Kidney capillary endothelial cell (primary cell): Measurements from ENCODE around the gene WDR11.

Experiments used
- DNase-seq: peaks from one replicate; pipeline ENCODE4 v3.0.0-alpha.2; 2018; ENCODE audit warnings: low spot score

WDR11 gene

GRCh38 chr10:120850911-120851865 is at the start of gene WDR11:
TSS of gene WDR11 (plus strand) at chr10:120851362. CDS start at chr10:120851421, 59 bp downstream.
- DNase-seq: peak; percentile 88

- no peak for DNase-seq
These were observed 48.2 kb upstream of the WDR11 start for GRCh38 chr10:120802935-120803334.

- no peak for DNase-seq
These were observed 47.2 kb upstream of the WDR11 start for GRCh38 chr10:120803972-120804371.

GRCh38 chr10:120805014-120805812 is 45.9 kb upstream of the WDR11 start:
- no peak for DNase-seq

- no peak for DNase-seq
These were observed 45.1 kb upstream of the WDR11 start for GRCh38 chr10:120806081-120806480.

GRCh38 chr10:120810298-120810697 is 40.9 kb upstream of the WDR11 start:
- no peak for DNase-seq

- no peak for DNase-seq
These were observed 38.1 kb upstream of the WDR11 start for GRCh38 chr10:120813085-120813484.

GRCh38 chr10:120818301-120818700 is 32.9 kb upstream of the WDR11 start:
- no peak for DNase-seq

- no peak for DNase-seq
These were observed 31.8 kb upstream of the WDR11 start for GRCh38 chr10:120819366-120819765.

- DNase-seq: no peak
These were observed 27.9 kb upstream of the WDR11 start for GRCh38 chr10:120823266-120823665.

- no peak for DNase-seq
These were observed 26.3 kb upstream of the WDR11 start for GRCh38 chr10:120824881-120825309.

GRCh38 chr10:120825878-120826769 is 25.0 kb upstream of the WDR11 start:
- DNase-seq: no peak

GRCh38 chr10:120827251-120827875 is 23.8 kb upstream of the WDR11 start:
- DNase-seq: no peak

- DNase-seq: no peak
These were observed 22.3 kb upstream of the WDR11 start for GRCh38 chr10:120828763-120829319.

- no peak for DNase-seq
These were observed 19.1 kb upstream of the WDR11 start for GRCh38 chr10:120832106-120832505.

GRCh38 chr10:120833222-120833928 is 17.8 kb upstream of the WDR11 start:
- DNase-seq: no peak

GRCh38 chr10:120835603-120836002 is 15.6 kb upstream of the WDR11 start:
- DNase-seq: no peak

- DNase-seq: no peak
These were observed 12.2 kb upstream of the WDR11 start for GRCh38 chr10:120838941-120839340.

- DNase-seq: no peak
These were observed 9.5 kb upstream of the WDR11 start for GRCh38 chr10:120841522-120842189.

- no peak for DNase-seq
These were observed 3.2 kb downstream of the WDR11 start for GRCh38 chr10:120854388-120854787.
